ENCODE data around the gene NKX1-2. TPM values are rescaled to one million over a fixed set of nuclear protein-coding genes. Genes with fewer than 3 reads are reported as not detected.

The NKX1-2 gene
- polyA plus RNA-seq, 1 of the 3 experiments (the other 2 are of a cell fraction): not detected

- TF ChIP-seq FOXJ3 (CRISPR knock-in tag; IDR thresholded peaks at IDR 0.05) (no peak), NFIC (IDR thresholded peaks at IDR 0.05; ENCODE audit: borderline replicate concordance) (no peak), RXRA (IDR thresholded peaks at IDR 0.05; ENCODE audit: borderline replicate concordance, low read depth) (no peak)
- TF ChIP-seq, protein P1, sequence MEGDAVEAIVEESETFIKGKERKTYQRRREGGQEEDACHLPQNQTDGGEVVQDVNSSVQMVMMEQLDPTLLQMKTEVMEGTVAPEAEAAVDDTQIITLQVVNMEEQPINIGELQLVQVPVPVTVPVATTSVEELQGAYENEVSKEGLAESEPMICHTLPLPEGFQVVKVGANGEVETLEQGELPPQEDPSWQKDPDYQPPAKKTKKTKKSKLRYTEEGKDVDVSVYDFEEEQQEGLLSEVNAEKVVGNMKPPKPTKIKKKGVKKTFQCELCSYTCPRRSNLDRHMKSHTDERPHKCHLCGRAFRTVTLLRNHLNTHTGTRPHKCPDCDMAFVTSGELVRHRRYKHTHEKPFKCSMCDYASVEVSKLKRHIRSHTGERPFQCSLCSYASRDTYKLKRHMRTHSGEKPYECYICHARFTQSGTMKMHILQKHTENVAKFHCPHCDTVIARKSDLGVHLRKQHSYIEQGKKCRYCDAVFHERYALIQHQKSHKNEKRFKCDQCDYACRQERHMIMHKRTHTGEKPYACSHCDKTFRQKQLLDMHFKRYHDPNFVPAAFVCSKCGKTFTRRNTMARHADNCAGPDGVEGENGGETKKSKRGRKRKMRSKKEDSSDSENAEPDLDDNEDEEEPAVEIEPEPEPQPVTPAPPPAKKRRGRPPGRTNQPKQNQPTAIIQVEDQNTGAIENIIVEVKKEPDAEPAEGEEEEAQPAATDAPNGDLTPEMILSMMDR (IDR thresholded peaks at IDR 0.05): no peak
These were observed 24.8 kb upstream of the NKX1-2 start (continued) for GRCh38 chr10:124474514-124475070.

GRCh38 chr10:124473070-124473469 lies 23.2 kb upstream of the NKX1-2 start:
- Histone ChIP-seq H3K9me3 (no peaks in the 10 kb centered on the region), H2AFZ (ENCODE audit: low read depth) (no peak overlapping the region), H3K9me2 (no peaks in the 10 kb centered on the region), H3K36me3 (replicated peaks in 1 of 2; ENCODE audit: control insufficient read depth in 1 of 2, insufficient read depth in 2 of 2, low read length in 1 of 2) (no peaks in the 10 kb centered on the region), H3K4me2 (no peak overlapping the region), H3K79me2 (ENCODE audit: insufficient read depth) (no peaks in the 10 kb centered on the region), H4K20me1 (ENCODE audit: insufficient read depth) (peaks cover 10% of the 10 kb centered on the region; the same call in 1 of the 2 replicates), H3F3A (replicated peaks; ENCODE audit: insufficient read depth) (peaks cover 6% of the 10 kb centered on the region), H3K4me1 (ENCODE audit: control insufficient read depth in 1 of 2, insufficient read depth in 2 of 2, low read depth in 1 of 2, low read length in 1 of 2) (no peaks in the 10 kb centered on the region; a peak in 1 of 4 replicates), H3K27me3 (ENCODE audit: insufficient read depth) (no peaks in the 10 kb centered on the region), H3K4me3 (ENCODE audit: low read depth in 2 of 2, low read length in 1 of 2) (no peak overlapping the region), H3K9ac (no peak overlapping the region), H3K27ac (ENCODE audit: low read depth in 2 of 2, low read length in 1 of 2) (no peak overlapping the region)
- CTCF ChIA-PET: no interaction called here
- TF ChIP-seq MEF2A (IDR thresholded peaks at IDR 0.05; ENCODE audit: borderline replicate concordance, low read depth): no peak
- no peak for TF ChIP-seq EZH2phosphoT487 (IDR thresholded peaks at IDR 0.05; ENCODE audit: borderline replicate concordance, low read depth)
- no peak for TF ChIP-seq IRF3 (IDR thresholded peaks at IDR 0.05; ENCODE audit: low read depth, low read length)
- 89% methylated on average over 3 of the region's 3 CpGs for WGBS (ENCODE audit: low lambda C conversion rate)
- no peak for DNase-seq
- POLR2A ChIA-PET: no interaction called here

GRCh38 chr10:124472071-124472470 lies 22.2 kb upstream of the NKX1-2 start:
- no peak overlapping the region for H3K9ac ChIP-seq
- no peaks in the 10 kb centered on the region for H3K27me3 ChIP-seq (ENCODE audit: insufficient read depth)
- POLR2A ChIA-PET: no interaction called here
- H2AFZ ChIP-seq (ENCODE audit: low read depth): no peak overlapping the region
- no peak overlapping the region for H3K4me3 ChIP-seq (ENCODE audit: low read depth in 2 of 2, low read length in 1 of 2)
- H4K20me1 ChIP-seq (ENCODE audit: insufficient read depth): peaks cover 10% of the 10 kb centered on the region; the same call in 1 of the 2 replicates
- H3K4me1 ChIP-seq (ENCODE audit: control insufficient read depth in 1 of 2, insufficient read depth in 2 of 2, low read depth in 1 of 2, low read length in 1 of 2): no peaks in the 10 kb centered on the region
- no peaks in the 10 kb centered on the region for H3K9me2 ChIP-seq
- no peaks in the 10 kb centered on the region for H3K9me3 ChIP-seq
- H3F3A ChIP-seq (replicated peaks; ENCODE audit: insufficient read depth): peaks cover 6% of the 10 kb centered on the region
- H3K27ac ChIP-seq (ENCODE audit: low read depth in 2 of 2, low read length in 1 of 2): no peak overlapping the region
- H3K36me3 ChIP-seq (replicated peaks in 1 of 2; ENCODE audit: control insufficient read depth in 1 of 2, insufficient read depth in 2 of 2, low read length in 1 of 2): no peaks in the 10 kb centered on the region
- no peak overlapping the region for H3K4me2 ChIP-seq
- 0 out of 2 replicates have a peak, but pooled peaks cover 4% of the 10 kb centered on the region for H3K79me2 ChIP-seq (ENCODE audit: insufficient read depth)
- no peak for DNase-seq
- CTCF ChIA-PET: no interaction called here
- 96% methylated on average over 6 of the region's 6 CpGs for WGBS (ENCODE audit: low lambda C conversion rate)
- TF ChIP-seq EZH2phosphoT487 (IDR thresholded peaks at IDR 0.05; ENCODE audit: borderline replicate concordance, low read depth) (no peak), ELF1 (IDR thresholded peaks at IDR 0.05) (no peak), FOSL2 (IDR thresholded peaks at IDR 0.05; ENCODE audit: borderline replicate concordance, low read depth) (no peak), USF2 (IDR thresholded peaks at IDR 0.05; ENCODE audit: borderline replicate concordance, low read depth, low read length) (no peak), SIN3A (IDR thresholded peaks at IDR 0.05; ENCODE audit: borderline replicate concordance, low read depth, low read length) (no peak), FOXJ3 (CRISPR knock-in tag; IDR thresholded peaks at IDR 0.05) (no peak), MXI1 (IDR thresholded peaks at IDR 0.05; ENCODE audit: low read depth, low read length) (no peak), USF1 (IDR thresholded peaks at IDR 0.05; ENCODE audit: borderline replicate concordance, low read depth) (no peak), TAF1 (IDR thresholded peaks at IDR 0.05; ENCODE audit: borderline replicate concordance, low read depth, low read length) (no peak), NFIC (IDR thresholded peaks at IDR 0.05; ENCODE audit: borderline replicate concordance) (no peak), POLR2AphosphoS5 (IDR thresholded peaks at IDR 0.05; ENCODE audit: low read depth, low read length) (no peak)
- TF ChIP-seq, protein P1 (IDR thresholded peaks at IDR 0.05): no peak

Measured in SK-N-SH (cell line).